ENCODE results near the gene KIFAP3.
"Not testable (repeated sequence)": the region's sequence is repeated elsewhere in the genome, so short reads cannot be mapped to it uniquely, and the experiment has no call there.

The KIFAP3 gene

GRCh38 chr1:170064821-170065220 lies 9.7 kb downstream of the KIFAP3 start:
- no peak for DNase-seq (ENCODE audit: extremely low spot score)
- TF ChIP-seq CTCF (IDR thresholded peaks at IDR 0.05; ENCODE audit: control extremely low read depth, extremely low read depth, low read depth, missing control alignments): no peak
- CTCF ChIA-PET: interaction anchor here (1.3 kb wide), 1 partner anchor 10 kb away, joined by 5 read pairs; the partner anchor contains the start of gene KIFAP3
- POLR2A ChIA-PET: no interaction called here

GRCh38 chr1:170063109-170063826 lies 11.2 kb downstream of the KIFAP3 start:
- CTCF ChIA-PET: interaction anchor here (1.3 kb wide), 1 partner anchor 11 kb away, joined by 5 read pairs; the partner anchor contains the start of gene KIFAP3
- no peak for TF ChIP-seq CTCF (IDR thresholded peaks at IDR 0.05; ENCODE audit: control extremely low read depth, extremely low read depth, low read depth, missing control alignments)
- no peak for DNase-seq (ENCODE audit: extremely low spot score)
- POLR2A ChIA-PET: no interaction called here

GRCh38 chr1:170061676-170062075 lies 12.8 kb downstream of the KIFAP3 start:
- CTCF ChIA-PET; DNase-seq (ENCODE audit: extremely low spot score); POLR2A ChIA-PET: not testable (repeated sequence)

GRCh38 chr1:170060015-170060520 lies 14.4 kb downstream of the KIFAP3 start:
- CTCF ChIA-PET: interaction anchor here (1.1 kb wide), 1 partner anchor 11 kb away, joined by 4 read pairs; no protein-coding TSS in a partner anchor
- DNase-seq (ENCODE audit: extremely low spot score); POLR2A ChIA-PET: not testable (repeated sequence)

- DNase-seq (ENCODE audit: extremely low spot score): no peak
- ChIA-PET POLR2A (no interaction called here), CTCF (interaction anchor here (1.7 kb wide), 1 partner anchor 8 kb away, joined by 6 read pairs; no protein-coding TSS in a partner anchor)
- no peak for TF ChIP-seq CTCF (IDR thresholded peaks at IDR 0.05; ENCODE audit: control extremely low read depth, extremely low read depth, low read depth, missing control alignments)
These were observed 25.2 kb downstream of the KIFAP3 start for GRCh38 chr1:170049176-170049800.

GRCh38 chr1:170048515-170048914 lies 26.0 kb downstream of the KIFAP3 start:
- no peak for DNase-seq (ENCODE audit: extremely low spot score)
- POLR2A ChIA-PET: no interaction called here
- TF ChIP-seq CTCF (IDR thresholded peaks at IDR 0.05; ENCODE audit: control extremely low read depth, extremely low read depth, low read depth, missing control alignments): no peak
- CTCF ChIA-PET: interaction anchor here (1.5 to 1.7 kb wide), 2 partner anchors 8 to 22 kb away, joined by 4 to 6 read pairs; no protein-coding TSS in a partner anchor

- no peak for TF ChIP-seq CTCF (IDR thresholded peaks at IDR 0.05; ENCODE audit: control extremely low read depth, extremely low read depth, low read depth, missing control alignments)
- POLR2A ChIA-PET: no interaction called here
- DNase-seq (ENCODE audit: extremely low spot score): no peak
- CTCF ChIA-PET: interaction anchor here (0.8 to 1.5 kb wide), 3 partner anchors 8 to 38 kb away, joined by 3 read pairs; no protein-coding TSS in a partner anchor
These were observed 30.3 kb downstream of the KIFAP3 start for GRCh38 chr1:170044187-170044586.
